ENCODE measurements around the gene PLAC8L1.

The PLAC8L1 gene

GRCh38 chr5:146103594-146103993, 1.8 kb downstream of the PLAC8L1 start:
- H3K4me3 ChIP-seq (replicated peaks; ENCODE audit: low read depth, low read length), result no peak overlapping the region
- no peak for DNase-seq (ENCODE audit: extremely low read depth, low read depth)
- TF ChIP-seq, protein P1, sequence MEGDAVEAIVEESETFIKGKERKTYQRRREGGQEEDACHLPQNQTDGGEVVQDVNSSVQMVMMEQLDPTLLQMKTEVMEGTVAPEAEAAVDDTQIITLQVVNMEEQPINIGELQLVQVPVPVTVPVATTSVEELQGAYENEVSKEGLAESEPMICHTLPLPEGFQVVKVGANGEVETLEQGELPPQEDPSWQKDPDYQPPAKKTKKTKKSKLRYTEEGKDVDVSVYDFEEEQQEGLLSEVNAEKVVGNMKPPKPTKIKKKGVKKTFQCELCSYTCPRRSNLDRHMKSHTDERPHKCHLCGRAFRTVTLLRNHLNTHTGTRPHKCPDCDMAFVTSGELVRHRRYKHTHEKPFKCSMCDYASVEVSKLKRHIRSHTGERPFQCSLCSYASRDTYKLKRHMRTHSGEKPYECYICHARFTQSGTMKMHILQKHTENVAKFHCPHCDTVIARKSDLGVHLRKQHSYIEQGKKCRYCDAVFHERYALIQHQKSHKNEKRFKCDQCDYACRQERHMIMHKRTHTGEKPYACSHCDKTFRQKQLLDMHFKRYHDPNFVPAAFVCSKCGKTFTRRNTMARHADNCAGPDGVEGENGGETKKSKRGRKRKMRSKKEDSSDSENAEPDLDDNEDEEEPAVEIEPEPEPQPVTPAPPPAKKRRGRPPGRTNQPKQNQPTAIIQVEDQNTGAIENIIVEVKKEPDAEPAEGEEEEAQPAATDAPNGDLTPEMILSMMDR (IDR thresholded peaks at IDR 0.05; ENCODE audit: low read depth, low read length, missing control alignments), result no peak

GRCh38 chr5:146101646-146102045, 3.7 kb downstream of the PLAC8L1 start:
- H3K4me3 ChIP-seq (replicated peaks; ENCODE audit: low read depth, low read length), result no peak overlapping the region
- no peak for DNase-seq (ENCODE audit: extremely low read depth, low read depth)
- TF ChIP-seq, protein P1 (IDR thresholded peaks at IDR 0.05; ENCODE audit: low read depth, low read length, missing control alignments), result no peak

- TF ChIP-seq, protein P1 (IDR thresholded peaks at IDR 0.05; ENCODE audit: low read depth, low read length, missing control alignments), result no peak
- DNase-seq (ENCODE audit: extremely low read depth, low read depth), result no peak
- no peak overlapping the region for H3K4me3 ChIP-seq (replicated peaks; ENCODE audit: low read depth, low read length)
Observed at GRCh38 chr5:146098047-146098446, 7.3 kb downstream of the PLAC8L1 start.

- no peak for DNase-seq (ENCODE audit: extremely low read depth, low read depth)
- TF ChIP-seq, protein P1 (IDR thresholded peaks at IDR 0.05; ENCODE audit: low read depth, low read length, missing control alignments), result no peak
- H3K4me3 ChIP-seq (replicated peaks; ENCODE audit: low read depth, low read length), result no peak overlapping the region
Observed at GRCh38 chr5:146091881-146092280, 13.5 kb downstream of the PLAC8L1 start.

DNA sequence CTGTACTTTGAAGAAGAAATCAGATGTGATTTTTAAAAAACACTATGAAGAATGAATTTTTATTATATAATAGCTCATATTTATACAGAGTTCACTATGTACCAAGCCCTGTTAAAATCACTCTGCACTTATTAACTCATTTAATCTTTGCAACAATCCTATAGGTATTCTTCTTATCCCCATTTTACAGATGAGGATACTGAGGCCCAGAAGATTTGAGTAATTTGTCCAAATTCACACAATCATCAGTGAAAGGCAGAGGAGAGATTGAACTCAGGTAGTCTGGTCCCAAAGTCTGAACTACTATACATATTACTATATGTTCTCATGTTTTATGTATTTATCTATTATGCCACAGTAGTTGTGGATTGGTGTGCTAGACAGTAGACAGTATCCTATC, 16.1 kb downstream of the PLAC8L1 start:
- TF ChIP-seq, protein P1 (IDR thresholded peaks at IDR 0.05; ENCODE audit: low read depth, low read length, missing control alignments), result no peak
- H3K4me3 ChIP-seq (replicated peaks; ENCODE audit: low read depth, low read length), result no peak overlapping the region
- no peak for DNase-seq (ENCODE audit: extremely low read depth, low read depth)

GRCh38 chr5:146088098-146088497, 17.3 kb downstream of the PLAC8L1 start:
- TF ChIP-seq, protein P1 (IDR thresholded peaks at IDR 0.05; ENCODE audit: low read depth, low read length, missing control alignments), result no peak
- no peak for DNase-seq (ENCODE audit: extremely low read depth, low read depth)
- H3K4me3 ChIP-seq (replicated peaks; ENCODE audit: low read depth, low read length), result no peak overlapping the region

GRCh38 chr5:146084376-146084775, 21.0 kb downstream of the PLAC8L1 start:
- no peak for DNase-seq (ENCODE audit: extremely low read depth, low read depth)
- no peak overlapping the region for H3K4me3 ChIP-seq (replicated peaks; ENCODE audit: low read depth, low read length)
- TF ChIP-seq, protein P1 (IDR thresholded peaks at IDR 0.05; ENCODE audit: low read depth, low read length, missing control alignments), result no peak

Measured in HFF-Myc (cell line).